Peyer's patch (tissue), 4 donors: ENCODE results near the gene KBTBD3.

Experiments used
- POLR2A ChIP-seq, 2 donors: fragments of 450-650 bp; IDR thresholded peaks; one replicate each; pipeline ENCODE4 v1.5.1; 2017; ENCODE audit warnings: antibody characterized with exemption in 2 of 2, mild to moderate bottlenecking in 2 of 2, moderate library complexity in 2 of 2
- TF ChIP-seq, protein P1 (sequence below), 6 experiments: fragments of 450-650 bp in 4 of 6; fragments of 200-600 bp in 2 of 6; sonication (generic) in 1 of 6; IDR thresholded peaks; one replicate each; pipeline ENCODE4 v1.5.1; 2017 to 2019; ENCODE audit warnings: antibody characterized with exemption in 6 of 6, mild to moderate bottlenecking in 3 of 6, moderate library complexity in 1 of 6

DNA sequence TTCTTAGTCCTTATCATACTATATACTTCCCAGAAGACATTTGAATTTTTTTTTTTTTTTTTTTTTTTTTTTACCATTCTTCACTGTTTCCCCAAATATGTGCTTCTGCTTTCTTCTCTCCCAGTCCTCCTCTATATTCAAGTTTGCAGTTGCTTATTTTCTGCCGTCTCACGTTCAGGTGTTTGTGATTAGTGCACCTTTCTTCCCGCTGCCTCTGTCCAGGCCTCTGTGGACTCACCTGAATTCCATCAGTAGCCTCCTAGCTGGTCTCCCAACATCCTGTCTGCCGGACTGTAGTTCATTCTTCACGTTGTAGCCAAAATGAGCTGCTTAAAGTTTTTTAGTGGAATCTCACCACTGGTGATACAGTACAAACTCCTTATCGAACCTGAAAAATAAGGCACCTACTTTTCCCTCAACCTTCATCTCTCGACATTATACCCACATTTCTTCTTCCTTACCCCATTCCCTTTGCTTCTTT lies 54.3 kb downstream of the KBTBD3 start:
- no peak for TF ChIP-seq POLR2A (IDR thresholded peaks at IDR 0.05)
- TF ChIP-seq, protein P1, sequence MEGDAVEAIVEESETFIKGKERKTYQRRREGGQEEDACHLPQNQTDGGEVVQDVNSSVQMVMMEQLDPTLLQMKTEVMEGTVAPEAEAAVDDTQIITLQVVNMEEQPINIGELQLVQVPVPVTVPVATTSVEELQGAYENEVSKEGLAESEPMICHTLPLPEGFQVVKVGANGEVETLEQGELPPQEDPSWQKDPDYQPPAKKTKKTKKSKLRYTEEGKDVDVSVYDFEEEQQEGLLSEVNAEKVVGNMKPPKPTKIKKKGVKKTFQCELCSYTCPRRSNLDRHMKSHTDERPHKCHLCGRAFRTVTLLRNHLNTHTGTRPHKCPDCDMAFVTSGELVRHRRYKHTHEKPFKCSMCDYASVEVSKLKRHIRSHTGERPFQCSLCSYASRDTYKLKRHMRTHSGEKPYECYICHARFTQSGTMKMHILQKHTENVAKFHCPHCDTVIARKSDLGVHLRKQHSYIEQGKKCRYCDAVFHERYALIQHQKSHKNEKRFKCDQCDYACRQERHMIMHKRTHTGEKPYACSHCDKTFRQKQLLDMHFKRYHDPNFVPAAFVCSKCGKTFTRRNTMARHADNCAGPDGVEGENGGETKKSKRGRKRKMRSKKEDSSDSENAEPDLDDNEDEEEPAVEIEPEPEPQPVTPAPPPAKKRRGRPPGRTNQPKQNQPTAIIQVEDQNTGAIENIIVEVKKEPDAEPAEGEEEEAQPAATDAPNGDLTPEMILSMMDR (IDR thresholded peaks at IDR 0.05): no peak
